ENCODE data around the gene MAX.

- no peak for TF ChIP-seq CTCF (IDR thresholded peaks at IDR 0.05)
- TF ChIP-seq SIN3A (IDR thresholded peaks at IDR 0.05; ENCODE audit: borderline replicate concordance, insufficient read depth, low read depth, low read length) = no peak
Measured at GRCh38 chr14:65052832-65053231, 49.5 kb downstream of the MAX start.
